ENCODE measurements around the gene PPP1R15A.
"Not testable (repeated sequence)": the region's sequence is repeated elsewhere in the genome, so short reads cannot be mapped to it uniquely, and the experiment has no call there.

PPP1R15A gene

DNA sequence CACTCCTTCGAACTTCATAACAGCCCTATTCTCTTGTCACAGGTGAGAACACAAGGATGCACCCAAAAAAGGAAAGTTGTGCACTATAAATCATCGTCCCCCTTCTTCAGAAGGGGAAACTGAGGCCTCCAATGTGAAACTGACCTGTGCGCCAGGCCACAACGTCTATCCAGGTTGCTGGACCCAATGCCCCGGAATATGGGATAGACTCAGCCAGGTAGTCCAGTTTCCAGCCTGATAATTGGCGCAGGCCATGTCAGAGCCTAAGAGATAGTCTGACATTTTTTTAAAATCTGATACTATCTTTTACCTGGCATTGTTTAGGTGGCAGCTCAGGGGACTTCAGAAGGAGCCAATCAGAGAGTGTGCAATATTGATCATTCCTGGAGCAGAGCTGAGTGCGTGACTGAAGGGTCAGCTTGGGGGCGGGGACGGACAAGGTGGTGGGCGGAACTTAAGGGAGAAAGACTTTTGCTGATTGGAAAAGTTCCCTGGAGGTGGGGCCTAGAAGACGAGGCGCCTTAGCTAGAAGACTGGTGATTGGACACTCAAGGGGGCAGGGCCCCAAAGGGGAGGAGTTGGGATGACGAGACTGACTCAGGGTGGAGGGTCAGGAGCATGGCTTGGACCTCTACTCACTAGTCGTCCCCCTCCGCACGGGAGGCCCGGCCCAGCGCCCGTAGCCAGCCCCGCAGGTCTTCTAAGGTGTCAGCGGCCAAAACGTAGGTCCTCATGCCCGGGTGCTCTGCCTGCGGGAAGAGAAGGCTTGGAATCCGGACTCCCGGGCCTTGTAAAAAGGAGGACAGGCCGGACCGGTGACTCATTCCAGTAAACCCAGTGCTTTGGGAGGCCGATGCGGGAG, 12.3 kb upstream of the PPP1R15A start:
- DNase-seq, result no peak

DNA sequence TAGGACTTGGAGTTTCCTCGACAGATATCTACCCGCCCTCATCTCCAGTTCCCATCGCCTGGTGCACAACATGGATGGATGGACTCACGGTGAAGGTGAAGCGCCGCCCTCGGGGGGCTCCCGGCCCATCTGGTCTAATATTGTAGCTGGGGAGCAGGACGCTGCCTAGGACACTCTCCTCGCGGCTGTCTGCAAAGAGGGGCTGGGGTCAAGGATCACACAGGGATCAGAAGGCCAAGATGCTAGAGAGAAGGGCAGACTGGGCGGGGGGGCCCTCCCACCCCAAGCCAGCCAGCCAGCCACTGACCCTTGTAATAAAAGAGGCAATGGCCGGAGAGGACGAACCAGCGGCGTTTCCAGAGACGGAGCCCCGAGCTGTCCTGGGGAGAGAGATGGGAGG, 10.9 kb upstream of the PPP1R15A start:
- DNase-seq, result no peak

DNA sequence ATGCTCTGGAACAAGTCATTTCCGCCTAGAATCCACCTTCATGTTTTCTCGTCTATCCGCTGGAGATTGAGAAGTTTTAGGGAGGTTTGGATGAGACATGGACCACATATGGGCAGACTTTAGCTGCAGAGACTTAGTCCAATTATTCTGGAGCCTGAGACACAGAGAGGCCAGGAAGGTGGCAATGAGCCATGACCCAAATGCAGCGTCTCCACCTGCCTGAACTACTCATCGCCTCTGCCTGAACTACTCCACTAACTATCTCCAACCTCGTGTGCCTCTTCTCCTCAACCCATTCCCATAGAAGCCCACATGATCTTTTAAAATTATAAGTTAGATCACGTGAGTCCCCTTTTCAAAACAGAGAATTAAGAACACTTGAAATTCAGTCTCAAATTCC, 9.4 kb upstream of the PPP1R15A start:
- DNase-seq, result no peak

DNA sequence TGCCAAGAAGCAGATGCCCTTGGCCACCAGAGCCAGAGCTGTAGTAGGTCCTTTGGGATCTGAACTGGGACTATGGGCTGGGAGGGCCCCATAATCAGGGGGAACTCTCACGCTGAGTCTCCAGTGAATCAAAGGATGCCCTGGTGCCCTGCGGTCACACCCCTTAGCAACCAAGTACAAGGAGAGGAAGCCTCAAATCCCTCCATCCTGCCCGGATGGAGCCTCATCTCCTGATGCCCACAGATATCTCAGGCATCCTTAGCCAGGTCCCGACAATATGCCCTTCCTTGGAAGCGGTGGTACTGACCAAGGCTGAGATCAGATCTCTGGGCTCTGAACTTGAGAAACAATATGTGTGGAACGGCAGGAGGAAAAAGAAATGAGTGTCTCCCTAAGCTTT, 5.5 kb upstream of the PPP1R15A start:
- DNase-seq, result no peak

DNA sequence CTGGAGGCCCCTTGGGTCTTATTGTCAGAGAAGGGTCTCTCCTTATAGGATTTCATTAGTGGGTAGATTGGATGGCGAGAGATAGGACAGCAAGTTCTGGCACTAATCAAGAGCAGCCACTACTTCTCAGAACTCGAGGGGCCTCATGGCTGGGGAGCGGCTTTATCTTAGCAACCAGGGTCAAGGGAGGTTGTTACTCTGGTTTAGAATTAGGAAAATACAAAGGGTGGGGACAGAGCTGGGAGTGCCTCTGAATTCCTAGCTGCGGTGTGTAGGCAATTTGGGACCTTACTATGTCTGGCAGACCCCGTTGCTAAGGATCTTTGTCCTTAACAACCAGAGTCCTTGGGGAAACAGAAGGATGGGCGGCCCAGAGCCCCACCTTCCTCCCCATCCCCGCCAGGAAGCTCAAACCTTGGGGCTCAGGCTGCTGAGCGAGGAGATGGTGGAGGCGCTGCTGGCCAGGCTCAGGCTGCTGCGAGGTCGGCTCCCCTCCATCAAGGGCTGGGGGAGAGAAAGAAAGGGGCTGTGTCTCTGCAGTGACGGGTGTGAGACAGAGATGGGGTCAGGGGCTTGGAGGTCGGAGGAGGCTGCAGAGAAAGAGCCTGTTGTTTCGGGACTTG, 5.0 kb upstream of the PPP1R15A start:
- DNase-seq, result no peak

DNA sequence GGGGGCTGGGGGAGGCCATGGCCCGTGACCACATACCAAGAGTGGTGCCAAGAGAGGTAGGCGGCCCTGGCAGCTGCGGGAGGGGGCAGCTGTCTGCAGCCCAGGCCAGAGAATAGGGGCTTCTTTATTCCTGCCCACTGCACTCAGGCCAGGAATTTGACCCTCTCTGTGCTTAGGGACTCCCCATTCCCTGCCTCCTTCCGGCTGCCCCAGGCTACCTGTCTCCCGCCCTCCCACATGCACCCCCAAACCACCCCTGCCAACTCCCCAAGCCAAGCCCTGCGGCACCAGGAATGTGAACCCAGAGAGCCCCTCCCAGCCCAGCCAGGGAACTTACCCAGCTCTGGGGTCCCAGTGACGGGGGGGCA, 4.5 kb upstream of the PPP1R15A start:
- no peak for DNase-seq

DNA sequence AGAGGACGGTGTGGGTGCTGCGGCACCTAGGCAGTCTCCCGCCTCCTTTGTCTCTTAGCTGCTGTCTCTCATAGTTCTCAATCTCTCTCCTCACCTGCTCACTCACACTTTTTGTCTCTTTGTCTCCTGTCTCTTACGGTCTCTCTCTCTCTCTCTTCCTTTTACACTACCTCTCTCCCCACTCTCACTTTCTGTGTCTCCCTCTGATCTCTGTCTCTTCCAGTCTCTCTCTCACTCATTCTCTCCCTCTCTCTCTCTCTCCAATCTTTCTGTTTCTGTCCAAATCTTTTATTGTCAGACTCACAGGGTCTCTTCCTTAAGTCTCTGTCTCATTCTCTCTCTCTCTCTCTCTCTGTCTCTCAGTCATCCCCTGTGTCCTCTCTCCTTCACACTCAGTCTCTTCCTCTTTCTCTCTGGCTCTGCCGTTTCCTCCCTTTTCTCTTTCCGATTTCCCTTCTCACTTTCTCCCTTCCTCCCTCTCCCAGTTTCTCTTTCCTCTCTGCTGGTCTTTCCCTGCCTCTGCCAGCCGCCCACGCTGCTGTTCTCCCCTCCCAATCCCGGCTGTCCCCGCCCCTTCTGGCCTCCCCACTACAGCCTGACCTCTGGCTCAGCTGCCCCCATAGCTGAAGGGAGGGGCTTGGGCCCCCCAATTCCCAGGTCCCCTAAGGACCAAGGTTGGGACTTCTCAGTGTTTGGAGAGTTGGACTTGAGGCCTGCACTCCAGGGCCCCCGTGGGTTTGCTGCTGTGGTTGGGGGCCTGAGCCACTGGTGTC, 3.9 kb upstream of the PPP1R15A start, which contains the start of gene PLEKHA4:
PLEKHA4 (minus strand) TSS at position 504 of the 773 bp plus-strand sequence. CDS start 997 bp downstream, outside the sequence.
- no peak for DNase-seq

DNA sequence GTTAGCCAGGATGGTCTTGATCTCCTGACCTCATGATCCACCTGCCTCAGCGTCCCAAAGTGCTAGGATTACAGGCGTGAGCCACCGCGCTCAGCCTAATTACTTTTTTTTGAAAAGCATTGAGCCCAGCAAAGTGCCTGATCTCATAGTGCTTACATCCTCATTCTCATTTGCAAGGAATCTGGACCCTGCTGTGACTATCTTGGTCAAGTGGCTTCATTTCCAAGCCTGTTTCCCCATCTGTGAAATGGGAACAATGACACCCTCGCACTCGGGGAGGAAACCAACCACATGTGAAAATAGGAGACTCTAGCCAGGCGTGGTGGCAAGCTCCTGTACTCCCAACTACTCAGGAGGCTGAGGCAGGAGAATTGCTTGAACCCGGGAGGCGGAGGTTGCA, 2.2 kb upstream of the PPP1R15A start:
- DNase-seq, result no peak

DNA sequence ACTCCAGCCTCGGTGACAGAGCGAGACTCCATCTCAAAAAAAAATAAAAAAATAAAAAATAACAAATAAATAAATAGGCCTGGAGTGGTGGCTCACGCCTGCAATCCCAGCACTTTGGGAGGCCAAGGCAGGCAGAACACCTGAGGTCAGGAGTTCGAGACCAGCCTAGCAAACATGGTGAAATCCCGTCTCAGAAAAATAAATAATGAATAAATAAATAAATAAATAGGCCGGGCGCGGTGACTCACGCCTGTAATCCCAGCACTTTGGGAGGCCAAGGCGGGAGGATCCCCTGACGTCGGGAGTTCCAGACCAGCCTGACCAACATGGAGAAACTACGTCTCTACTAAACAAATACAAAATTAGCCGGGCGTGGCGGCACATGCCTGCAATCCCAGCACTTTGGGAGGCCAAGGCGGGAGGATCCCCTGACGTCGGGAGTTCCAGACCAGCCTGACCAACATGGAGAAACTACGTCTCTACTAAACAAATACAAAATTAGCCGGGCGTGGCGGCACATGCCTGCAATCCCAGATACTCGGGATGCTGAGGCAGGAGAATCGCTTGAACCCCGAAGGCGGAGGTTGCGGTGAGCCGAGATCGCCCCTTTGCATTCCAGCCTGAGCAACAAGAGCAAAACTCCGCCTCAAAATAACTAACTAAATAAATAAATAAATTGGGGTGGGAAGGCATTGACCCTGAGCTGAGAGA, 595 bp upstream of the PPP1R15A start:
- not testable (repeated sequence) for DNase-seq

DNA sequence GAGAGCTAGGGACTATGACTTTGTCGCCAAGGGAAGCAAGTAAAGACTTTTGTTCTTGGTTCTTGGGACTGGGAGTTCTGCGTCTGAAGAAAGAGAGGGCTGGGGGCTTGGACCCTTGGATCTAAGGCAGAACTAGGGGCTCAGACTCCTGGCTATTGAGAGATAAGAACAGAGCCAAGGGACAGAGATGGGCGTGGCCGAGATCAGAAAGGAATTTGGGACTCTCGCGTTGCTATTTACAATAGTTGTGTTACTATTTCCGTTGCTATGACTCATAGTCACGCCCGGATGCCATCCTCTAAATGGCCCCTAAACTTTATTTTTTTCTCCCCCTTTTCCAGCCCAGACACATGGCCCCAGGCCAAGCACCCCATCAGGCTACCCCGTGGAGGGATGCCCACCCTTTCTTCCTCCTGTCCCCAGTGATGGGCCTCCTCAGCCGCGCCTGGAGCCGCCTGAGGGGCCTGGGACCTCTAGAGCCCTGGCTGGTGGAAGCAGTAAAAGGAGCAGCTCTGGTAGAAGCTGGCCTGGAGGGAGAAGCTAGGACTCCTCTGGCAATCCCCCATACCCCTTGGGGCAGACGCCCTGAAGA, 759 bp downstream of the PPP1R15A start:
- DNase-seq, result peak; percentile 20 to 30

DNA sequence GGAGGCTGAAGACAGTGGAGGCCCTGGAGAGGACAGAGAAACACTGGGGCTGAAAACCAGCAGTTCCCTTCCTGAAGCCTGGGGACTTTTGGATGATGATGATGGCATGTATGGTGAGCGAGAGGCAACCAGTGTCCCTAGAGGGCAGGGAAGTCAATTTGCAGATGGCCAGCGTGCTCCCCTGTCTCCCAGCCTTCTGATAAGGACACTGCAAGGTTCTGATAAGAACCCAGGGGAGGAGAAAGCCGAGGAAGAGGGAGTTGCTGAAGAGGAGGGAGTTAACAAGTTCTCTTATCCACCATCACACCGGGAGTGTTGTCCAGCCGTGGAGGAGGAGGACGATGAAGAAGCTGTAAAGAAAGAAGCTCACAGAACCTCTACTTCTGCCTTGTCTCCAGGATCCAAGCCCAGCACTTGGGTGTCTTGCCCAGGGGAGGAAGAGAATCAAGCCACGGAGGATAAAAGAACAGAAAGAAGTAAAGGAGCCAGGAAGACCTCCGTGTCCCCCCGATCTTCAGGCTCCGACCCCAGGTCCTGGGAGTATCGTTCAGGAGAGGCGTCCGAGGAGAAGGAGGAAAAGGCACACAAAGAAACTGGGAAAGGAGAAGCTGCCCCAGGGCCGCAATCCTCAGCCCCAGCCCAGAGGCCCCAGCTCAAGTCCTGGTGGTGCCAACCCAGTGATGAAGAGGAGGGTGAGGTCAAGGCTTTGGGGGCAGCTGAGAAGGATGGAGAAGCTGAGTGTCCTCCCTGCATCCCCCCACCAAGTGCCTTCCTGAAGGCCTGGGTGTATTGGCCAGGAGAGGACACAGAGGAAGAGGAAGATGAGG, 1.5 kb downstream of the PPP1R15A start:
- no peak for DNase-seq

DNA sequence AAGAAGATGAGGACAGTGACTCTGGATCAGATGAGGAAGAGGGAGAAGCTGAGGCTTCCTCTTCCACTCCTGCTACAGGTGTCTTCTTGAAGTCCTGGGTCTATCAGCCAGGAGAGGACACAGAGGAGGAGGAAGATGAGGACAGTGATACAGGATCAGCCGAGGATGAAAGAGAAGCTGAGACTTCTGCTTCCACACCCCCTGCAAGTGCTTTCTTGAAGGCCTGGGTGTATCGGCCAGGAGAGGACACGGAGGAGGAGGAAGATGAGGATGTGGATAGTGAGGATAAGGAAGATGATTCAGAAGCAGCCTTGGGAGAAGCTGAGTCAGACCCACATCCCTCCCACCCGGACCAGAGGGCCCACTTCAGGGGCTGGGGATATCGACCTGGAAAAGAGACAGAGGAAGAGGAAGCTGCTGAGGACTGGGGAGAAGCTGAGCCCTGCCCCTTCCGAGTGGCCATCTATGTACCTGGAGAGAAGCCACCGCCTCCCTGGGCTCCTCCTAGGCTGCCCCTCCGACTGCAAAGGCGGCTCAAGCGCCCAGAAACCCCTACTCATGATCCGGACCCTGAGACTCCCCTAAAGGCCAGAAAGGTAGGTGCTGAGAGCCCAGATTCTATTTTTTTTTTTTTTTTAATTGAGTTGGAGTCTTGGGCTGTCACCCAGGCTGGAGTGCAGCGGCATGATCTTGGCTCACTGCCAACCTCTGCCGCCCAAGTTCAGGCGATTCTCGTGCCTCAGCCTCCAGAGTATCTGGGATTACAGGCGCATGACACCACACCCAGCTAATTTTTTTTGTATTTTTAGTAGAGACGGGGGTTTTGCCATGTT, 2.3 kb downstream of the PPP1R15A start:
- no peak for DNase-seq

DNA sequence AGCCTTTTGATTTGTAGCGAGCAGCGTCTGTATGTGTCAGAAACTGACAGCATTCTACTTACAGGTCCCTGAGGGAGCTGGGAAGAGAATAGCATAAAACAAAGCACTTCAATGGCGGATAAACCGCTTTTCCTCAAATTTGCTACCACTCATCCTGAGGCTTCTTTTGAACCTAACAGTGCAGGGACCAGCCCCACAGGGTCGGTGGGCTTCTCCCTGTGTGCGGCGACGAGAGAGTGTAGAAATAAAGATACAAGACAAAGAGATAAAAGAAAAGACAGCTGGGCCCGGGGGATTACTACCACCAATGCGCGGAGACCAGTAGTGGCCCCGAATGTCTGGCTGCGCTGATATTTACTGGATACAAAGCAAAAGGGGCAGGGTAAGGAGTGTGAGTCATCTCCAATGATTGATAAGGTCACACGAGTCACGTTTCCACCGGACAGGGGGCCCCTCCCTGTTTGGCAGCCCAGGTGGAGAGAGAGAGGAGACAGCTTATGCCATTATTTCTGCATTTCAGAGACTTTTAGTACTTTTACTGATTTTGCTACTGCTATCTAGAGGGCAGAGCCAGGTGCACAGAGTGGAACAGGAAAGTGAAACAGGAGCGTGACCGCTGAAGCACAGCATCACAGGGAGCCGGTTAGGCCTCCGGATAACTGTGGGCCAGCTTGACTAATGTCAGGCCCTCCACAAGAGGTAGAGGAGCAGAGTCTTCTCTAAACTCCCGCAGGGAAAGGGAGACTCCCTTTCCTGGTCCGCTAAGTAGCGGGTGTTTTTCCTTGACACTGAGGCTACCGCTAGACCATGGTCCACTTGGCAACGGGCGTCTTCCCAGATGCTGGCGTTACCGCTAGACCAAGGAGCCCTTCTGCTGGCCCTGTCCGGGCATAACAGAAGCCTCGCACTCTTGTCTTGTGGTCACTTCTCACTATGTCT, 4.1 kb downstream of the PPP1R15A start:
- not testable (repeated sequence) for DNase-seq

DNA sequence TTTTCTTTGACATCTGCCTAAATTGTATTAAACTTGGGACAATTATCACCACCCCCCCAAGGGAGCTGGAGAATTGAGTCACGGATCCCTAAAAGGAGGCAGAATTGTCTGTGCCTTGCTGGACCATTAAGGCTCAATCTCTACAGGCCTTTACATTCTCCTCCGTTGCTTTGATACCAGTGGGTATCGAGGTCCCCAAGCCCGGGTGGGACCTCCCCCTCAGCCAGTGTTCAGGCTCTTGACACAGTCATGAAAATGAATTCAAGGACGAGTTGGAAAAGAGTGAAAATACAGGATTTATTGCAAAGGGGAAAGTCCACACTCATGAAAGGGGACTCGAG, 5.6 kb downstream of the PPP1R15A start:
- no peak for DNase-seq

DNA sequence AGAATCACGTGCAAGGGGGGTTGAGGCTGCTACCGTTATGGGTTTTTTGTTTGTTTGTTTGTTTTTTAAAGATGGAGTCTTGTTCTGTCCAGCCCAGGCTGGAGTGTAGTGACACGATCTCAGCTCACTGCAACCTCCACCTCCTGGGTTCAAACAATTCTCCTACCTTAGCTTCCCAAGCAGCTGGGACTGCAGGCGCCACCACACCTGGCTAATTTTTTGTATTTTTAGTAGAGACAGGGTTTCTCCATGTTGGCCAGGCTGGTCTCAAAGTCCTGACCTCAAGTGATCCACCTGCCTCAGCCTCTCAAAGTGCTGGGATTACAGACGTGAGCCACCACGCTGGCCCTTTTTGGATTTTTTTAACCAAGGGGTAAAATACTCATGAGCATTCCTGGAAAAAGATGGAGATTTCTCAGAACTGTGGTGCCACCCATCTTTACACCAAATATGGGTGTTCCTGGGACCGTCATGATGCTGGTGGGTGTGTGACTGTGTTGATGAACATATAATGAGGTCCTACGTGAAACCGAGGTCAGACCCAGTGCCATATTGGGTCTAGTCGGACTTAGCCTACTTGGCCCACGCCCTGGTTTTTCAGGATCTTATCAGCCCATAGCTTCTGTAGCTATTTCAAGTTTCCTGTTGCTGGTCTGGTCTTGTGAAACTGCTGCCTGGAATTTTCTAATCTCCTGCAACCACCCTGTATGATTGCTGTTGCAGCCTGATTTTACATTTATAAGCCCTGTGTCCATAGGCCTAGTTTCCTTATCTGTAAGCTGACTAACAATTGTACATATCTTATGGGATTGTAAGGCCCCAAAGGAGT, 6.2 kb downstream of the PPP1R15A start:
- no peak for DNase-seq

DNA sequence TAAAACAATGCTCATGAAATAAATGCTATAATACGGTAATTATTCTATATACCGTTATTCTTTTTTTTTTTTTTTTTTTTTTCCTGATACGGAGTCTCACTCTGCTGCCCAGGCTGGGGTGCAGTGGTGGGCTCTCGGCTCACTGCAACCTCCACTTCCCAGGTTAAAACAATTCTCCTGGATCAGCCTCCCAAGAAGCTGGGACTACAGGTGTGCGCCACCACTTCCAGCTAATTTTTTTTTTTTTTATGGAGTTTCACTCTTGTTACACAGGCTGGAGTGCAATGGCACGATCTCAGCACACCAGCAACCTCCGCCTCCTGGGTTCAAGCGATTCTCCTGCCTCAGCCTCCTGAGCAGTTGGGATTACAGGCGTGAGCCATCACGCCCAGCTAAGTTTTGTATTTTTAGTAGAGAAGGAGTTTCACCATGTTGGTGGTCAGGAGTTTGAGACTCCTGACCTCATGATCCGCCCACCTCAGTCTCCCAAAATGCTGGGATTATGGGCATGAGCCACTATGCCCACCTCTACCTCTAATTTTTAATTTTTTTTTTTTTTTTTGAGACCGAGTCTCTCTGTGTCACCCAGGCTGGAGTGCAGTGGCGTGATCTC, 6.9 kb downstream of the PPP1R15A start:
- no peak for DNase-seq

DNA sequence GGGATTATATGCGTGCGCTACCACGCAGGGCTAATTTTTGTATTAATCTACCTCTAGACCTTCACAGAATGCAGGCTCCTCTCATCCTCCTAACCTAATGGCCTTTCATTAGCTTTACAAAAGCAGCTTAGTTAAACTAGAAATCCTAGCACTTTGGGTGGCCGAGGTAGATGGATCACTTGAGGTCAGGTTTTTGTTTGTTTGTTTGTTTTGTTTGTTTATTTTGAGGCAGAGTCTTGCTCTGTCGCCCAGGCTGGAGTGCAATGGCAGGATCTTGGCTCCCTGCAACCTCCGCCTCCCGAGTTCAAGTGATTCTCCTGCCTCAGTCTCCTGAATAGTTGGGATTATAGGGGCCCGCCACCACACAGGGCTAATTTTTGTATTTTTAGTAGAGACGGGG, 7.5 kb downstream of the PPP1R15A start:
- not testable (repeated sequence) for DNase-seq

Data from hippocampal formation (tissue), 2 donors.